GM21723 (cell line): Measurements from ENCODE around the gene ODF2.

Experiments used
- ATAC-seq: cut with Tn5 transposase; IDR thresholded peaks from one replicate; pipeline ENCODE4 v1.9.1; 2021; ENCODE audit warnings: mild to moderate bottlenecking, moderate library complexity; ENCODE audit not compliant: unreplicated experiment

ODF2 gene

DNA sequence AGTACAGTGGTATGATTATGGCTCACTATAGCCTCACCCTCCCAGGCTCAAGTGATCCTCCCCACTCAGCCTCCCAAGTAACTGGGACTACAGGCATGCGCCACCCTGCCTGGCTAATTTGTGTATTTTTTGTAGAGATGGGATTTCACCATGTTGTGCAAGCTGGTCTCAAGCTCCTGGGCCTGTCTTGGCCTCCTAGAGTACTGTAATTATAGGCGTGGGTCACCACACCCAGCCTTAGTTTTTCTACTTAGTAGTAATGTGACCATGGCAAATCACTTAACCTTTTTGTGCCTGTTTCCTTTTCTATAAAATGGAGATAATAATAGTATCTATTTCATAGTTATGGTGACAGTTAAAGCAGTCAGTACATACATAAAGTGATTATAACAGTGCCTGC lies 70.9 kb downstream of the ODF2 start:
- ATAC-seq, result no peak

DNA sequence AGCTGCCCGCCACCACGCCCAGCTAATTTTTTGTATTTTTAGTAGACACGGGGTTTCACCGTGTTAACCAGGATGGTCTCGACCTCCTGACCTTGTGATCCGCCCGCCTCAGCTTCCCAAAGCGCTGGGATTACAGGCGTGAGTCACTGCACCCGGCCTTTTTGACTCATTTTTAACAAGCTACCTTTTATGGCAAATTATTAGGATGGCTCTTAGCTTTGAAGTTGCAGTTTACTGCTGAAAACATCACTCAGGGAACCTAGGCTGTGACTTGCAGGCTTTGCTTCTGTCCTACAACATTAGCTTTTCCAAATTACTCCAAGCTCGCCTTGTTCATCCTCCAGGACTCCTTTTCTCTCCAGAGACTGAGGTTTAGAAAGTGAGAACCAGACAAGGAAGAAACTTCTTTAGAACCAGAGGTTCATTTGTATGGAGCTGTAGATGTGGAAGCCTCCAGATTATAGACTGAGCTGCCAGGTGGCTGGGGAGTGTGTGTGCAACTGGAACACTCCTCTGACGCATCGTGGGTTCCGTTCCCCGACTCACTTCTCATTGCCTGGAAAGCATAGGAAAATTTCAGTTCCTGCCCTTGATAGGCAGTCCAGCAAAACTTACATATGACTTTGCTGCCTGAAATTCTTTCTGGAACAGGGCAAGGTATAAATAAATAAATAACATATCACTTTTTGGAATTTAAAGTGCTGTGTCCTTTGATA lies 72.8 kb downstream of the ODF2 start:
- no peak for ATAC-seq

DNA sequence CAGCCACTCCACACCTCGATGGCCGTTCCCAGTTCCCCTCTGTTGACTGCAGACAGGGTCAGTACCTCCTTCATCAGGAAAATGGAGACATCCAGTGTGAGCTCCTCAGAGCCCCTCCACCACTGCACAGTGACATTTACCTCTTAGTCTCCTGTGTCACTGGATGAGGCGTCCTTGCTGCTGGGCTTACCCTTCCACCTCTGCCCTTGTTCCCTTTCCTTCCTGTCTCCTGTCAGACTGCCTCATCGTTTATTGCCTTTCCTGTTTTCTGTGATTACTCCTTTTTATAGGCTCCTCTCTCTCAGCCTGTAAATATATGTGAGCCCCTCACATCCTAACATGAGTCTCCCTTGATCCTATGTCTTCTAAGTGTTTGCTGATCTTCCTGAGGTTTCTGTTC lies 73.4 kb downstream of the ODF2 start:
- ATAC-seq, result no peak

DNA sequence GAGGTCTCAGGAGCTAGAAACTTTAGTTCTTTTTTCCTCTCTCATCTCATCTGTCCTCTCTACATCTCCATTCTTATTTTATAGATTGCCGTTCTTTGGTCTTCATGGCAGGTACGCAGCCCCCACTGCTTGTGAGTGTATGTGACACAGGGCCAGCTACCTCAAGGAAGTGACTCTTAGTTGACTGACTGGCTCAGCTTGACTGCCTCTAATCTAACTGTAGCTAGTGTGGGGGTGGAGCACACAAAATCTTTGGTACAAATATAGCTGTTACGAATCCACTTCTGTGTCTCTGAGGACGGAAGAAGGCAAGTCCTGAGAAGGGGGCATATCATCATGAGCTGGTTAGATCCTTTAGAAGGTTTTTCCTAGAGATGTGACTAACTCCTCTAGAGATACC lies 76.8 kb downstream of the ODF2 start:
- no peak for ATAC-seq

DNA sequence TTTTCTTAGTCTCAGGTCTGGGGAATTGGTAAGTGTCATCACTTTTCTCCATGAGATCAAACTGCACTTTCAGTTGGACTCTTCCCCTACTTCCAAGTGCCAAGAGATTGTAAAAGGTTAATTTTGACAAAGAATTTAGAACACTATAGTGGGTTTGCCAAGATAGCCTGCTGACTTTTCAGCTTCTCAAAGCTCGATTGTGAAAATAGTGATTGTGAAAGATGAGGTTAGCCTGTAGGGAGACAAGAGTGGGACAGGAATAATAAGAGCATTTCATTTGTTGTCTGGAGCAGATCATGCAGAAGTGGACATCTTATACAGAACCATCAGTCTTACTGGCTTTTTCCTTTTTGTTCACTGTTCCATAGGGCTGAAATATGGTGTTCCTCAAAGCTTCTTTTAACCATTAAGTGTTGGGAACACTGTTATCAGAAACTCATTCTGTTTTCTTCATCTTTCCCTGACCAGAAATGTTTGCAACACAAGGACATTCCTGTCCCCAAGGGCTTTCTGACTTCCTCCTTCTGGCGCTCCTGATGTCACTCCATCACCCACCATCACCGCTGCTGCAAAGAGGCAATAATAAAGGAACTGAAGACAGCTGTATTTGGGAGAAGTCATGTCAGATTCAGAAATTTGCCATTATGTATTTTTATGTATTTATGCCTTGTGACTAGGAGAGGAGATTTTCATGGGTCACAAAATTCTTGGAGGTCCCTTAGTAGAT lies 85.0 kb downstream of the ODF2 start:
- ATAC-seq, result no peak

DNA sequence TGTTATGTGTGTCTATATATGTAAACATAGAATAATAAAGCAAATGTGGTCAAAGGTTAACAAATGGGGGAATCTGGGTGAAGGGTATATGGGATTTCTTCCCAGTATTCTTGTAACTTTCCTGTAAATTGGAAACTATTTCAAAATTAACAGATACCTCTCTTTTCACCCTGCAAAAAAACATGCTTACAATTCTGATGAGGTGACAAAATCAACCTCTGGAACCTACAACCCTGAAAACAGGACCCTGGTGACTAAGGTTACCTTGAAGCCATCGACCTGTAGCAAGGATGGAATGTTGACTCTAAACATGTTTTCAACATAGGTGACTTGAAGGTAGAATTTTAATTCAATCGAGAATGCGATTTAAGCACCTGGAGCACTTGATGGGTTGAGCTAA lies 90.7 kb downstream of the ODF2 start:
- ATAC-seq, result no peak

DNA sequence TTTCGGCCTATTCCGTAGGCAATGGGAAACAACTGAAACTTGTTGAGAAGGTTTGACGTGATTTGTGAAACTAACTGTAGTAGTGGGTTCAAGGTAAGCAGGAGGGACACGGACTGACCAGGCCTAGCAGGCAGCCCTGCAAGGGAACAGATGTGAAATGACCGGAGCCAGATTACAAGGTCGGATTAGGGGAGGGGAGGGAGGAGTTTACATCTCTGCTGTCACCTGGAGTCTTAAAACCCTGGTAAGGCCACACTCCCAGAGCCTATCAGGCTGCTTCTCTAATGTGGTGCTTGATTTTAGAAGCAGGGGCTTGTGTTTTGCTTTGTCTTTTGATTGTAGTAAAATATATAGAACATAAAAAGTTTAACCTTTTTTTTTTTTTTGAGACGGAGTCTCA lies 93.1 kb downstream of the ODF2 start:
- ATAC-seq, result no peak

DNA sequence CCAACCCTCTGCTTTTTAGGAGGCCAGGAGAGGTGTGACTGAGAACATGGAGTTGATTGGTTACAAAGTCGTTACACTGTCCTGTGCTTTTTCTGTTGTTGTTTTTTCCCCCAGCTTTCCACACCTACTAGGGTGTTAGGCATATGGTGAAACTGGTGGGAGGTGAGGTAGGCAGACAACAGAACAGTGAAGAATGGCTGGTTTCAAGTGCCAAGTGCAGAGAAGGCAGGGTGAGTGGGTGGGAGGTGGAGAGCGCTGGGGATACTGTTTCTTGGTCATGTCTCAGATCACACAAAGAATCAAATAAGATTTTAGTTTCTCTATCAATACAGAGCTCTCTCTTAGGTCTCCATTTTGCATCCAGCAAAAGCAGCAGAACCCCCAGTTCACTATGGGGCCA lies 94.4 kb downstream of the ODF2 start:
- no peak for ATAC-seq
